ENCODE results near the gene PDE3A.

PDE3A gene

GRCh38 chr12:20590570-20590969 is 222.2 kb downstream of the PDE3A start:
- Histone ChIP-seq H3K23ac (ENCODE audit: low read length in 2 of 2) (no peak overlapping the region), H3K79me1 (replicated peaks; ENCODE audit: low read length, poor library complexity, severe bottlenecking) (peaks cover 2% of the 10 kb centered on the region), H3K36me3 (ENCODE audit: control insufficient read depth in 1 of 2, insufficient read depth in 2 of 2, low read depth in 1 of 2, low read length in 2 of 2) (no peaks in the 10 kb centered on the region), H3K27me3 (ENCODE audit: control insufficient read depth in 1 of 2, insufficient read depth in 1 of 2, low read length in 2 of 2) (no peaks in the 10 kb centered on the region), H2BK12ac (ENCODE audit: low read length in 2 of 2) (no peak overlapping the region), H2BK5ac (ENCODE audit: low read depth, low read length, poor library complexity, severe bottlenecking) (no peak overlapping the region), H2BK120ac (ENCODE audit: low read depth, low read length) (no peak overlapping the region), H3K18ac (ENCODE audit: low read depth in 1 of 2, low read length in 2 of 2) (no peak overlapping the region), H3K9me3 (ENCODE audit: control insufficient read depth, low read length) (no peaks in the 10 kb centered on the region), H2AK5ac (ENCODE audit: low read length, severe bottlenecking) (no peak overlapping the region), H3K9ac (ENCODE audit: low read length) (no peak overlapping the region), H3K4ac (ENCODE audit: low read depth in 1 of 2, low read length in 2 of 2) (no peak overlapping the region), H4K8ac (ENCODE audit: low read length) (no peak overlapping the region), H3K4me2 (ENCODE audit: low read length, poor library complexity, severe bottlenecking) (no peak overlapping the region), H3K4me3 (ENCODE audit: insufficient read depth in 1 of 2, low read depth in 1 of 2, low read length in 2 of 2) (no peak overlapping the region), H3K27ac (ENCODE audit: low read length, poor library complexity, severe bottlenecking) (no peak overlapping the region), H3K4me1 (ENCODE audit: control insufficient read depth, insufficient read depth, low read depth, low read length) (no peaks in the 10 kb centered on the region), H2BK15ac (ENCODE audit: low read depth, poor library complexity, severe bottlenecking) (no peak overlapping the region), H2AFZ (ENCODE audit: low read depth, low read length) (no peak overlapping the region), H3K14ac (ENCODE audit: low read length in 2 of 2) (no peak overlapping the region), H4K91ac (ENCODE audit: low read length) (no peak overlapping the region)
- 85% methylated on average over 3 of the region's 3 CpGs for WGBS
- no peak for DNase-seq

DNA sequence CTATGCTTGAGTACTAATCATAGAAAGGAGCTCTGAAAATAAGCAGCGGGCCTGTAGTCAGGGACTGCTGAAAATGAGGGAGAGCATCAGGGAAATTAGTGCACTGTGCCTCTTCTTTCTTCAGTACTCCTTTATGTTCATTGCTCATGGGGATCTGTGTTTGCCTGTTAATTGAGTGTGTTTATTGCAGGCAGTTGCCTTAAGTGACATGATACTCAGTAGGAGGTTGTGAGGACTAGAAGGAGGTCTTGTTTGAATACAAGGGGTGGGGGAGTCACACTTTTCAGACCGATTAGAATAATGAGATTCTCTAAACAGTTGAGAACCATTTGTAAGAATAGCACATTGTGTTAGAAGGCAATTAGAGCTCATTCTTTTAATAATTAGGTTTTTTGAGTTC is 224.2 kb downstream of the PDE3A start:
- H3K4me3 ChIP-seq (ENCODE audit: insufficient read depth in 1 of 2, low read depth in 1 of 2, low read length in 2 of 2), result no peak overlapping the region
- no peaks in the 10 kb centered on the region for H3K27me3 ChIP-seq (ENCODE audit: control insufficient read depth in 1 of 2, insufficient read depth in 1 of 2, low read length in 2 of 2)
- no peak overlapping the region for H3K23ac ChIP-seq (ENCODE audit: low read length in 2 of 2)
- H3K14ac ChIP-seq (ENCODE audit: low read length in 2 of 2), result no peak overlapping the region
- no peak overlapping the region for H2AFZ ChIP-seq (ENCODE audit: low read depth, low read length)
- H3K36me3 ChIP-seq (ENCODE audit: control insufficient read depth in 1 of 2, insufficient read depth in 2 of 2, low read depth in 1 of 2, low read length in 2 of 2), result no peaks in the 10 kb centered on the region
- no peak overlapping the region for H3K18ac ChIP-seq (ENCODE audit: low read depth in 1 of 2, low read length in 2 of 2)
- H2BK12ac ChIP-seq (ENCODE audit: low read length in 2 of 2), result no peak overlapping the region
- peaks cover 2% of the 10 kb centered on the region for H3K79me1 ChIP-seq (replicated peaks; ENCODE audit: low read length, poor library complexity, severe bottlenecking)
- H2BK15ac ChIP-seq (ENCODE audit: low read depth, poor library complexity, severe bottlenecking), result no peak overlapping the region
- H2BK120ac ChIP-seq (ENCODE audit: low read depth, low read length), result no peak overlapping the region
- no peak overlapping the region for H3K4me2 ChIP-seq (ENCODE audit: low read length, poor library complexity, severe bottlenecking)
- H3K9ac ChIP-seq (ENCODE audit: low read length), result no peak overlapping the region
- H3K4me1 ChIP-seq (ENCODE audit: control insufficient read depth, insufficient read depth, low read depth, low read length), result no peaks in the 10 kb centered on the region
- H3K27ac ChIP-seq (ENCODE audit: low read length, poor library complexity, severe bottlenecking), result no peak overlapping the region
- H3K4ac ChIP-seq (ENCODE audit: low read depth in 1 of 2, low read length in 2 of 2), result no peak overlapping the region
- 79% methylated on average over 2 of the region's 2 CpGs for WGBS
- no peak overlapping the region for H4K8ac ChIP-seq (ENCODE audit: low read length)
- no peak overlapping the region for H4K91ac ChIP-seq (ENCODE audit: low read length)
- no peak overlapping the region for H2AK5ac ChIP-seq (ENCODE audit: low read length, severe bottlenecking)
- H3K9me3 ChIP-seq (ENCODE audit: control insufficient read depth, low read length), result no peaks in the 10 kb centered on the region
- no peak overlapping the region for H2BK5ac ChIP-seq (ENCODE audit: low read depth, low read length, poor library complexity, severe bottlenecking)
- DNase-seq, result no peak

DNA sequence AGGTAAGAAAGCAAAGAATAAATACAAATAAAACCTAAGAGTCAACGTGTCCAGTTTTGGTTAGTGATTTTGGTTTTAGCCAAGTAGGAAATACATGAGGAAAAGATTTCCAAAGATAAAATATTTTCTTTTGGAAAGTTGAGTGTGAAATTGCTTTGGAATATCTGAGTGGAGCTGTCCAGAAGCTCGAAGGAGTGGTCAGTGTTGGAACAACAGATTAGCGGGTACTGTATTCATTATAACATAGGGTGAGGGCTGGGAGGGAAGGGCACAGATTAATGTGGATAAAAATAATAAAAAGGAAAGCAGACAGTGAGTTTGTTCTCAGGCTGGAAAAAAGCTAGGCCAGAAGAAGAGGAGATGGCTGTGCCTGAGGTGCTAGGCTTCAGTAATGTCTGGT is 225.3 kb downstream of the PDE3A start:
- no peaks in the 10 kb centered on the region for H3K36me3 ChIP-seq (ENCODE audit: control insufficient read depth in 1 of 2, insufficient read depth in 2 of 2, low read depth in 1 of 2, low read length in 2 of 2)
- H3K14ac ChIP-seq (ENCODE audit: low read length in 2 of 2), result no peak overlapping the region
- no peaks in the 10 kb centered on the region for H3K9me3 ChIP-seq (ENCODE audit: control insufficient read depth, low read length)
- WGBS, result 90% methylated on average over 3 of the region's 3 CpGs
- no peak overlapping the region for H2BK120ac ChIP-seq (ENCODE audit: low read depth, low read length)
- no peak overlapping the region for H4K8ac ChIP-seq (ENCODE audit: low read length)
- no peak overlapping the region for H3K4ac ChIP-seq (ENCODE audit: low read depth in 1 of 2, low read length in 2 of 2)
- H3K9ac ChIP-seq (ENCODE audit: low read length), result no peak overlapping the region
- no peaks in the 10 kb centered on the region for H3K79me1 ChIP-seq (replicated peaks; ENCODE audit: low read length, poor library complexity, severe bottlenecking)
- H2BK12ac ChIP-seq (ENCODE audit: low read length in 2 of 2), result no peak overlapping the region
- no peak overlapping the region for H4K91ac ChIP-seq (ENCODE audit: low read length)
- H3K27ac ChIP-seq (ENCODE audit: low read length, poor library complexity, severe bottlenecking), result no peak overlapping the region
- H3K4me2 ChIP-seq (ENCODE audit: low read length, poor library complexity, severe bottlenecking), result no peak overlapping the region
- H3K18ac ChIP-seq (ENCODE audit: low read depth in 1 of 2, low read length in 2 of 2), result no peak overlapping the region
- no peak overlapping the region for H2BK15ac ChIP-seq (ENCODE audit: low read depth, poor library complexity, severe bottlenecking)
- H2AFZ ChIP-seq (ENCODE audit: low read depth, low read length), result no peak overlapping the region
- H2BK5ac ChIP-seq (ENCODE audit: low read depth, low read length, poor library complexity, severe bottlenecking), result no peak overlapping the region
- H3K27me3 ChIP-seq (ENCODE audit: control insufficient read depth in 1 of 2, insufficient read depth in 1 of 2, low read length in 2 of 2), result no peaks in the 10 kb centered on the region
- H3K4me1 ChIP-seq (ENCODE audit: control insufficient read depth, insufficient read depth, low read depth, low read length), result no peaks in the 10 kb centered on the region
- no peak overlapping the region for H3K23ac ChIP-seq (ENCODE audit: low read length in 2 of 2)
- H2AK5ac ChIP-seq (ENCODE audit: low read length, severe bottlenecking), result no peak overlapping the region
- no peak for DNase-seq
- no peak overlapping the region for H3K4me3 ChIP-seq (ENCODE audit: insufficient read depth in 1 of 2, low read depth in 1 of 2, low read length in 2 of 2)

DNA sequence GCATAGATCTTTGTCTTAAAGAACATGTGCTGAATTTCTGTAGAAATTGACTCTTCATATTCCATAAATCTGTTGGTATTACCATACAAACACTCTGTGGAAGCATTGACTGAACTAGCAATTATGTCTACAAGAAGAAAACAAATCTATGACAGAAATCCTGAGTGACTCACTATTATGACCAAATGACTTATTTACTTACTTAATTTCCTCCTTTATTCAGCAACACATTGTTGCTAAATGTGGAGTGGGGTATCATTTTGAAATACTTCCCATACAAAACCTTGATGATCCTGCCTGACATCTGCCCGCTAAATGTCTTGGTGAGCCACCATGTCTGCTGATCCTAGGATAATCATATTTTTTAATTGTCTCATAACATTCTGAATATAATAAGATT is 227.7 kb downstream of the PDE3A start:
- H4K91ac ChIP-seq (ENCODE audit: low read length), result no peak overlapping the region
- no peak overlapping the region for H3K18ac ChIP-seq (ENCODE audit: low read depth in 1 of 2, low read length in 2 of 2)
- H3K4me2 ChIP-seq (ENCODE audit: low read length, poor library complexity, severe bottlenecking), result no peak overlapping the region
- H3K4me3 ChIP-seq (ENCODE audit: insufficient read depth in 1 of 2, low read depth in 1 of 2, low read length in 2 of 2), result no peak overlapping the region
- H2AK5ac ChIP-seq (ENCODE audit: low read length, severe bottlenecking), result no peak overlapping the region
- H3K27me3 ChIP-seq (ENCODE audit: control insufficient read depth in 1 of 2, insufficient read depth in 1 of 2, low read length in 2 of 2), result no peaks in the 10 kb centered on the region
- no peak for DNase-seq
- H3K9ac ChIP-seq (ENCODE audit: low read length), result no peak overlapping the region
- no peak overlapping the region for H3K4ac ChIP-seq (ENCODE audit: low read depth in 1 of 2, low read length in 2 of 2)
- no peak overlapping the region for H3K14ac ChIP-seq (ENCODE audit: low read length in 2 of 2)
- no peak overlapping the region for H3K23ac ChIP-seq (ENCODE audit: low read length in 2 of 2)
- no CpG with 5 or more reads among the region's 1 CpG for WGBS
- H3K27ac ChIP-seq (ENCODE audit: low read length, poor library complexity, severe bottlenecking), result no peak overlapping the region
- no peak overlapping the region for H2AFZ ChIP-seq (ENCODE audit: low read depth, low read length)
- no peak overlapping the region for H2BK120ac ChIP-seq (ENCODE audit: low read depth, low read length)
- no peaks in the 10 kb centered on the region for H3K4me1 ChIP-seq (ENCODE audit: control insufficient read depth, insufficient read depth, low read depth, low read length)
- H2BK12ac ChIP-seq (ENCODE audit: low read length in 2 of 2), result no peak overlapping the region
- H2BK15ac ChIP-seq (ENCODE audit: low read depth, poor library complexity, severe bottlenecking), result no peak overlapping the region
- H2BK5ac ChIP-seq (ENCODE audit: low read depth, low read length, poor library complexity, severe bottlenecking), result no peak overlapping the region
- H3K36me3 ChIP-seq (ENCODE audit: control insufficient read depth in 1 of 2, insufficient read depth in 2 of 2, low read depth in 1 of 2, low read length in 2 of 2), result no peaks in the 10 kb centered on the region
- H4K8ac ChIP-seq (ENCODE audit: low read length), result no peak overlapping the region
- H3K79me1 ChIP-seq (replicated peaks; ENCODE audit: low read length, poor library complexity, severe bottlenecking), result no peaks in the 10 kb centered on the region
- no peaks in the 10 kb centered on the region for H3K9me3 ChIP-seq (ENCODE audit: control insufficient read depth, low read length)
